DND-41 (cell line): ENCODE results near the gene SLC2A6.

Experiments used
- CTCF ChIP-seq: IDR thresholded peaks from 2 replicates; pipeline ENCODE4 v1.5.1; 2012; ENCODE audit warnings: borderline replicate concordance, low read length, moderate library complexity, mild to moderate bottlenecking; ENCODE audit not compliant: poor library complexity, severe bottlenecking; ENCODE audit errors: extremely low read depth
- EZH2 ChIP-seq: IDR thresholded peaks from 3 replicates; pipeline ENCODE4 v1.6.1; 2012; ENCODE audit warnings: borderline replicate concordance, low read depth, mild to moderate bottlenecking, moderate library complexity, low read length, inconsistent platforms; ENCODE audit not compliant: severe bottlenecking

- TF ChIP-seq CTCF (no peak), EZH2 (no peak)
These were observed 26.3 kb downstream of the SLC2A6 start for GRCh38 chr9:133452562-133452961.
